GM21529 (cell line): ENCODE data around the gene TRPC4AP.

Experiments
- ATAC-seq: cut with Tn5 transposase; IDR thresholded peaks from one replicate; pipeline ENCODE4 v1.9.1; 2021; ENCODE audit not compliant: unreplicated experiment

Gene TRPC4AP

DNA sequence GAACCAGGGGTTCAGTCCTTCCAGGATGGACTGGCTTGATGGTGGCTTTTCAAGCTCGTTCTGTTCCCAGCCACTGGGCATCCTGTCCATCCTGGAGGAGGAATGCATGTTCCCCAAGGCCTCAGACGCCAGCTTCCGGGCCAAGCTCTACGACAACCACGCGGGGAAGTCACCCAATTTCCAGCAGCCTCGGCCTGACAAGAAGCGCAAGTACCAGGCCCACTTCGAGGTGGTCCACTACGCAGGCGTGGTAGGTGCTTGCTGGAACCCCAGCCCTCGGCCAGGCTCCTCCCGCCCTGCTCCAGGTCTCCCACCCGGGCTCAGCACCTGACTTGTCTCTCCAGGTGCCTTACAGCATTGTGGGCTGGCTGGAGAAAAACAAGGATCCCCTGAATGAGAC, 102.9 kb downstream of the TRPC4AP start:
- no peak for ATAC-seq

GRCh38 chr20:34989118-34989517, 103.5 kb downstream of the TRPC4AP start:
- ATAC-seq = no peak

DNA sequence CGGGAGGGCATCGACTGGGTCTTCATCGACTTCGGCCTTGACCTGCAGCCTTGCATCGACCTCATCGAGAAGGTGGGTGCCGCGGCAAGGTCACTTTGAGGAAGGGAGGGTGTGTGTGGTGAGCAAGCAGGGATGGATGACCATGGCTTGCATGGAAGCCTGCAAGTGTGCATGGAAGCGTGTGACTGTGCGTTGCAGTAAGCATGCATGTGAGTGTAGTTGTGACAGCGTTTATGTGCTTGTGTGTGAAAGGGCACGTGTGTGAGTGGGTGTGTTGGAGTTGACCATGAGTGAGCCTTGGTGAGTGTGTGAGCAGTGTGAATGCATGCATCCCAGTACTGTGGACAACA, 104.4 kb downstream of the TRPC4AP start:
- no peak for ATAC-seq

DNA sequence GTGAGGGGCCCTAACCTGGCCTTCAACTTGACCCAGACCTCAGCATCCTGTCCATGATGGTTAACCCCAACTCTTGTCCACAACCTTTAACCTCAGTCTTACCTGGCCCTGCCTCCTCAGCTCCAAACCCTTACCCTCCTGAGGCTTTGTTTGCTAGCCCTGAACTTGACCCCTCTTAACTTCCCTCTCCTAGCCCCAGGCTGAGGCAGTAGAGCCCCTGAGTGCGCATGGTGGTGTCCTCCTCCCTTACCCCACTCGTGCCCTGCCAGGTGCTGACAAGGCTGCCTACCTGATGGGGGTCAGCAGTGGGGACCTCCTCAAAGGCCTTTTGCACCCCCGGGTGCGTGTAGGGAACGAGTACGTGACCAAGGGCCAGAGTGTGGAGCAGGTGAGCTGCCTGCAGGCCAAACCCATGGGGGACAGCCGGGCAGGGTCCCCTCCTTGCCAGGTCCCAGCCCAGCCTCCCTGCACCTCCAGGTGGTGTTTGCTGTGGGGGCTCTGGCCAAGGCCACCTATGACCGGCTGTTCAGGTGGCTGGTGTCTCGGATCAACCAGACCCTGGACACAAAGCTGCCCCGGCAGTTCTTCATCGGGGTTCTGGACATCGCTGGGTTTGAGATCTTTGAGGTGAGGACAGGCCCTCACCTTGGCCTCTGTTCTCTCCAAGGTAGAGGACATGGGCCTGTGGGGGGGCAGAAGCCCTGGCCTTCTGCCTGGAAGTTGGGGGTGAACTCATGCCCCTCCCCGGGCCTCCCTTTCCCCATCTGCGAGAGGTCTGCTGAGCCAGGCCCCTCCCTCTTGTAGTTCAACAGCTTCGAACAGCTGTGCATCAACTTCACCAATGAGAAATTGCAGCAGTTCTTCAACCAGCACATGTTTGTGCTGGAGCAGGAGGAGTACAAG, 105.1 kb downstream of the TRPC4AP start:
- no peak for ATAC-seq

DNA sequence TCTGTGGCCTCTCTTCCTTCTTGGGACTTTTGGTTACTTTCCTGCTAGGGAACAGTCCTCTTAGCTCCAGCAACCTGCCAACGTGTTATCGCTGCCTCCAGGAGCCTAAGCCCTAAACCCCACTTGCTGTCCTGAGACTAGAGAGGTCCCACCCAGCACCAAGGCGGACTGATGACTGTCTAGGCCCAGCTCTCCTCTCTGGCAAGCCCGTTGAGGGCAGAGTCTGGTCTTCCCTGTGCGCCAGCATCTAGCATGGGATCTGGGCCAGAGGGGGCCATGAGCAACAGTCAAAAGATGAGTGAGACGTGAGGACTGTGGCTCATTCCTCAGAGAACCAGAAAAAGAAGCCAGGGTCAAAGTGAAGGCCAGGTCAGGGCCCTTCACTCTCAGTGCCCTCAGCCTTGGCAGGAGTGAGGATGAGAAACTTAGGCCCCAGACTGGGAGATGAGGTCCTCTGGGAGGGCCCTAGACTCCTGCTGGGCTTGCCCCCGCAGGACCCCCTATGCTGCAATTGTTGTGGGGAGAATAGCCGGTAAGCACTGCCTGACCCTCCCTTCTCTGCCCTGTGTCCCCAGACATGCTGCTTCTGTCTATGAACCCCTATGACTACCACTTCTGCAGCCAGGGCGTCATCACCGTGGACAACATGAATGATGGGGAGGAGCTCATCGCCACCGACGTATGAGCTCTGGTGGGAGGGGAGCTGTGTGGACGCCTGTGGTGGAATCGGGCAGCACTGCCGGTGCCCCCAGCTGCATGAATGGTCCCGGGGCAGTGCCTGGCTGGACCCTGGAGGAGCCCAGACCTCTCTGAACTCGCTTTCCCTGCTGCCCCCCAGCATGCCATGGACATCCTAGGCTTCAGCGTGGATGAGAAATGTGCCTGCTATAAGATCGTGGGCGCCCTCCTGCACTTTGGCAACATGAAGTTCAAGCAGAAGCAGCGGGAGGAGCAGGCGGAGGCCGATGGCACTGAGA, 106.0 kb downstream of the TRPC4AP start:
- ATAC-seq = no peak

GRCh38 chr20:34985461-34986310, 106.9 kb downstream of the TRPC4AP start:
- ATAC-seq = no peak

DNA sequence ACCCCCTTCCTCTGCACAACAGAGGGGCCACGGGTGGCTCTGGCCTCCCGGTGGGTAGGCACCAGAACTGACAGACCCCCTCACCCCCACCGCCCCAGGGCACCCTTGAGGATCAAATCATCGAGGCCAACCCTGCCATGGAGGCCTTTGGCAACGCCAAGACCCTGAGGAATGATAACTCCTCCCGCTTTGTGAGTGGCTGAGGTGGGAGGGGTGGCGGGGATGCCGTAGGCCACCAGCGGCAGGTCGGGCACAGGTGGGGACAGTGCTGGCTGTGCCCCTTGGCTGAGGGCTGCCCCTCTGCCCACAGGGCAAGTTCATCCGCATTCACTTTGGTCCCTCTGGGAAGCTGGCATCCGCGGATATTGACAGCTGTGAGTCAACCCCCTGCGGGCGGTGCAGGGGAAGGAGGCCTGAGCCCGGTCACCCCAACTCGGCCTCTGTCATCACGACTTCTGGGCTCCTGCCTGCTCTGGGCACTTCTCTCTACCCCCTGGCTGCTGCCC, 107.8 kb downstream of the TRPC4AP start:
- ATAC-seq = no peak

- ATAC-seq = no peak
These were observed 108.4 kb downstream of the TRPC4AP start for GRCh38 chr20:34983995-34984735.

- ATAC-seq = no peak
These were observed 109.4 kb downstream of the TRPC4AP start for GRCh38 chr20:34983089-34983820.

GRCh38 chr20:34982270-34983088, 110.1 kb downstream of the TRPC4AP start:
- ATAC-seq = no peak

DNA sequence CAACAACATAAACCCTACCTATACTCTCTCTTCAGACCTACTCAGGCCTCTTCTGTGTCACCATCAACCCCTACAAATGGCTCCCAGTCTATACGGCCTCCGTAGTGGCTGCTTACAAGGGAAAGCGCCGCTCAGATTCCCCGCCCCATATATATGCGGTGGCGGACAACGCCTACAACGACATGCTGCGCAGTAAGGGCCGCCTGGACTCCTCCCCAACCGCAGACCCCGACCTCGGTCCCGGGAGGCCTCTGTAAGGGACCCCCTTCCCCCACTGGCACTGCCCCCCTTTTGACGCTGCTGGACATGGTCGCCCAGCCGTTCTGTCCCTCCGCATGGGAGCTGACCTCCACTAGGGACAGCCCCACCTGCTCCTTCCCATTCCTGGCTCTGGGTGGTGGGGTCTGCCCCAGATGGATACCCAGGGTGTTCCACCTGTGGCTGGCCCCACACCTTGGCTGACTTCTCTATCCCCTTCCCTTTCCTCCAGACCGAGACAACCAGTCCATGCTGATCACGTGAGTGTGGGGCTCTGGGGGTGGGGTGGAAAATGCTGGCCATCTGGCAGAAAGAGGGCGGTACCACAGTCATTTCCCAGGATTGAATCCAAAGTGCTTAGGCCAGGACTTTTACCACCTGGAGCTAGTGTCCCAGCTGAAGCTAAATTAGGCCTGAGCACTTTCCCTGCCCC, 111.9 kb downstream of the TRPC4AP start:
- no peak for ATAC-seq

- no peak for ATAC-seq
These were observed 113.0 kb downstream of the TRPC4AP start for GRCh38 chr20:34979366-34980153.

DNA sequence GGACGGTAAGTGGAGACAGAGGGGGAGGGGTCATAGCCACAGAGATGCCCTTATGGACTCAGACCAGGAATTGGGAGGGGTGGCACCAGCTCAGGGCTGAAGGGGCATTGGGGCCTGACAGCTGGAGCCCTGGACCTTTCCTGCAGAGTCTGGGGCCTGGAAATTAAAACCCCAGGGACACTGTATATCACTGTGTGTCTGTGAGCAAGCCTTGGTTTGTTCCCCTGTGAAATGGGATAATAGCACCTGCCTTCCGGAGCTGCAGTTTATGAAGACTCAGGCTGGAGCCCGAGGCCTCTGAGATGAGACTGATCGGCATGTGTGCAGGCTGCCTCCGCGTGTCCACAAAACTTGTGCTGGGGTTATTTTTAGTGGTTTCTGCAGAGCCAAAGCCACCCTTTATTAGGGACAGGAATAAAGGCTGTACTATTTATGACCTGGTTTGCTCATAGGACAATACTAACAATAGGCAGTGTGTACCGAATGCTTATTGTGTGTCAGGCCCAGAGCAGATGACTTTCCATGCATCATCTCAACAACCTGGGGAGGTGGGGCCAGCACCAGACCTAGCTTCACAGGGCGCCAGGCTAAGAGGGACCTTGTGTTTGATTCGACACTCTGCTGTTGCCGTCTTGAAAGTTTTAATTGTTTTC, 114.4 kb downstream of the TRPC4AP start:
- no peak for ATAC-seq

DNA sequence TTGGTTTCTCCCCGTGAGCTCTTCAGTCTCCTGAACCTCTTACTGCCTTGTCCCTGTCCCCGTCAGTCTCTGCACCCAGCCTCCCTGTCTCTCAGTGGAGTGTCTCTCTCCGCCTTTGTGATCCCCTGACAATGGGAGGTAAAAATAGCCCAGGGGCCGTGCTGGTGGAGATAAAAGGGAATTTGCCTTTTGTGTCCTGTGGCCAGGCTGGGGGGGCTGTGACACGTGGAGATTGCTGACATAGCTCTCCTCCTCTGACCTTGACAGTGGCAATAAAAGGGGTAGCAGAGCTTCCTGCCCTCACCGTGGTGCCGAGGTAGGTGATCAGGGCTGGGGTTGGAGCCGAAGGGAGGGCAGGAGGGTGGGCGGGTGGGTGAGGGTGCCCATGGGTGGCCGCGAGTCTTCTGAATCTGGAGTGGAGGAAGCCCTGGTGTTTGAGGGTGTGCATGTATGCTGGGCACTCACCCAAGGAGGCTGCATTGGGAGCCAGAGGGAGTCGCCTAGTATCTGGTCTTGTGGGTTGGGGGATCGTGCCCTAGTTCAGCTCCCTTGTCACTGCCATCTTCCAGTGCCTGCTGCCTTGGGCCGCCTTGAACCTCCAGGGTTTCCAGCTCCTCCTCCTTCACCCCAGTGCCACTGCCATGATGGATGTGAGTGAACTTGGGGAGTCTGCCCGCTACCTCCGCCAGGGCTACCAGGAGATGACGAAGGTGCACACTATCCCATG, 115.1 kb downstream of the TRPC4AP start:
- ATAC-seq = no peak

- ATAC-seq = no peak
These were observed 116.3 kb downstream of the TRPC4AP start for GRCh38 chr20:34976286-34976685.

GRCh38 chr20:34974246-34974645, 118.4 kb downstream of the TRPC4AP start:
- ATAC-seq = no peak
